ENCODE data around the gene NTN1. TPM values are rescaled to one million over a fixed set of nuclear protein-coding genes. Genes with fewer than 3 reads are reported as not detected.

The NTN1 gene
- total RNA-seq, 2 experiments from 2014 or later: not detected

- no peak for DNase-seq (ENCODE audit: low spot score)
- no TSS peak for BruUV-seq (replicated peaks)
- no peak for TF ChIP-seq CTCF (conservative IDR thresholded peaks at IDR 0.05; ENCODE audit: low read length)
- TF ChIP-seq EZH2phosphoT487 (IDR thresholded peaks at IDR 0.05; ENCODE audit: borderline replicate concordance, low read depth, low read length): no peak
- no peaks in the 10 kb centered on the region for H3K9me3 ChIP-seq (ENCODE audit: low read length)
- H2AFZ ChIP-seq (ENCODE audit: low read length): no peak overlapping the region
- no peak overlapping the region for H3K27ac ChIP-seq (ENCODE audit: low read depth, low read length, poor library complexity, severe bottlenecking)
- intact Hi-C loops (cut with micrococcal nuclease; ENCODE audit: unreplicated experiment): no loop called here
- no peaks in the 10 kb centered on the region for H4K20me1 ChIP-seq (ENCODE audit: insufficient read depth, low read length)
- H3K4me2 ChIP-seq (ENCODE audit: low read length): no peak overlapping the region
- H3K4me1 ChIP-seq (ENCODE audit: insufficient read depth, low read length, poor library complexity, severe bottlenecking): no peaks in the 10 kb centered on the region
- H3K79me2 ChIP-seq (ENCODE audit: insufficient read depth, low read depth, low read length): no peaks in the 10 kb centered on the region
- H3K9me2 ChIP-seq (ENCODE audit: insufficient read depth, low read length): no peaks in the 10 kb centered on the region
- ChIA-PET CTCF (ENCODE audit: unreplicated experiment) (no interaction called here), POLR2A (interaction anchor here (0.5 kb wide), 1 partner anchor 229 kb away, joined by 3 read pairs; no protein-coding TSS in a partner anchor)
- no peaks in the 10 kb centered on the region for H3K36me3 ChIP-seq (ENCODE audit: insufficient read depth, low read length)
- no peak overlapping the region for H3K4me3 ChIP-seq (ENCODE audit: low read depth, low read length, poor library complexity, severe bottlenecking)
These were observed 163.8 kb downstream of the NTN1 start for GRCh38 chr17:9185142-9185541.

DNA sequence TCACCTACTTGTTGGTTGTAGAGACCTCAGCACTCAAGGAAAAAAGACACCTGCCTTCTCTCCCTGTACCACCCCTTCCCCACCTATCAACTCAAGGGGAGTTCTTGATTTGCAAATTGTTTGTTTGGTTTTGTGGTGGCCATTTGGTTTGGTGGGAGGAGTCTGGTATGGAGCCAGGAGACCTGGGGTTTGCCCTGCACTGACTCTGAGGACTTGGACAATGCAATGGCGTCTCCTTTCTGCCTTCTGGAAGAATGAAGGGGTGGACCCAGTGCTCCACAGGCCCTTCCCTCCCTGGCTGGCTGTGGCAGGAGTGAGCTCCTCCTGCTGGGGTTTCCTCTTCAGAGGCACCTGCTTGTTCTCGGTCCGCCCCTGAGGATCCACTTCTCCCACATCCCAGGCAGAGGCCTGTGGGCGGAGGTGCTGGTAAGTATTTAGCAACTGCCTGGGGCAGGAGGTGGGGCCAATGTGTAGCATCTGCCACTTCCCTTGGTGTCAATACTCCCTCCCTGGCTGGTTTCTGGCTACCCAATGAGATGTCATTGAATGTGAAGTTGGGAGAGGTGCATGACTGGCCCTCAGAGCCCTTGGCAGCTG lies 164.5 kb downstream of the NTN1 start:
- Histone ChIP-seq H3K27ac (ENCODE audit: low read depth, low read length, poor library complexity, severe bottlenecking) (no peak overlapping the region), H4K20me1 (ENCODE audit: insufficient read depth, low read length) (no peaks in the 10 kb centered on the region), H2AFZ (ENCODE audit: low read length) (no peak overlapping the region), H3K36me3 (ENCODE audit: insufficient read depth, low read length) (no peaks in the 10 kb centered on the region), H3K9me3 (ENCODE audit: low read length) (no peaks in the 10 kb centered on the region), H3K4me1 (ENCODE audit: insufficient read depth, low read length, poor library complexity, severe bottlenecking) (no peaks in the 10 kb centered on the region), H3K4me3 (ENCODE audit: low read depth, low read length, poor library complexity, severe bottlenecking) (no peak overlapping the region), H3K79me2 (ENCODE audit: insufficient read depth, low read depth, low read length) (no peaks in the 10 kb centered on the region), H3K9me2 (ENCODE audit: insufficient read depth, low read length) (no peaks in the 10 kb centered on the region), H3K4me2 (ENCODE audit: low read length) (no peak overlapping the region)
- ChIA-PET POLR2A (no interaction called here), CTCF (ENCODE audit: unreplicated experiment) (no interaction called here)
- no peak for TF ChIP-seq CTCF (conservative IDR thresholded peaks at IDR 0.05; ENCODE audit: low read length)
- no peak for TF ChIP-seq EZH2phosphoT487 (IDR thresholded peaks at IDR 0.05; ENCODE audit: borderline replicate concordance, low read depth, low read length)
- no peak for DNase-seq (ENCODE audit: low spot score)
- intact Hi-C loops (cut with micrococcal nuclease; ENCODE audit: unreplicated experiment): no loop called here
- BruUV-seq (replicated peaks): no TSS peak

DNA sequence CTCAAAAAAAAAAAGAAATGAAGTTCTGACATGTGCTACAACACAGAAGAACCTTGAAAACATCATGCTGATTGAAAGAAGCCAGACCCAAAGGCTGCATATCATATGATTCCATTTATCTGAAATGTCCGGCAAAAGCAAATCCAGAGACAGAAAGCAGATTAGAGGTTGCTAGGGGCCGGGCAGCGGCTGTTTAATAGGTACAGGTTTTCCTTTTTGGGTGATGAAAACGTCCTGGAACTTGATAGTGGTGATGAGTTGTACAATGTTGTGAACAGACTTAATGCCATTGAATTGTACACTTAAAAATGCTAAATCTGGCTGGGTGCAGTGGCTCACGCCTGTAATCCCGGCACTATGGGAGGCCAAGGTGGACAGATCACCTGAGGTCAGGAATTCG lies 166.5 kb downstream of the NTN1 start:
- no peaks in the 10 kb centered on the region for H3K9me2 ChIP-seq (ENCODE audit: insufficient read depth, low read length)
- DNase-seq (ENCODE audit: low spot score): no peak
- intact Hi-C loops (cut with micrococcal nuclease; ENCODE audit: unreplicated experiment): no loop called here
- no peak overlapping the region for H3K4me3 ChIP-seq (ENCODE audit: low read depth, low read length, poor library complexity, severe bottlenecking)
- no peak overlapping the region for H2AFZ ChIP-seq (ENCODE audit: low read length)
- no peak overlapping the region for H3K4me2 ChIP-seq (ENCODE audit: low read length)
- H3K4me1 ChIP-seq (ENCODE audit: insufficient read depth, low read length, poor library complexity, severe bottlenecking): no peaks in the 10 kb centered on the region
- no peaks in the 10 kb centered on the region for H3K79me2 ChIP-seq (ENCODE audit: insufficient read depth, low read depth, low read length)
- TF ChIP-seq EZH2phosphoT487 (IDR thresholded peaks at IDR 0.05; ENCODE audit: borderline replicate concordance, low read depth, low read length) (no peak), CTCF (conservative IDR thresholded peaks at IDR 0.05; ENCODE audit: low read length) (no peak)
- ChIA-PET POLR2A (interaction anchor here (0.7 kb wide), 1 partner anchor 337 kb away, joined by 7 read pairs; no protein-coding TSS in a partner anchor), CTCF (ENCODE audit: unreplicated experiment) (no interaction called here)
- H4K20me1 ChIP-seq (ENCODE audit: insufficient read depth, low read length): no peaks in the 10 kb centered on the region
- H3K27ac ChIP-seq (ENCODE audit: low read depth, low read length, poor library complexity, severe bottlenecking): no peak overlapping the region
- no TSS peak for BruUV-seq (replicated peaks)
- no peaks in the 10 kb centered on the region for H3K9me3 ChIP-seq (ENCODE audit: low read length)
- no peaks in the 10 kb centered on the region for H3K36me3 ChIP-seq (ENCODE audit: insufficient read depth, low read length)

All from OCI-LY7 (cell line).